HEK293 (cell line): Measurements from ENCODE around the gene CLTCL1.
"Not testable (repeated sequence)": the region's sequence is repeated elsewhere in the genome, so short reads cannot be mapped to it uniquely, and the experiment has no call there.

ENCODE experiments used
- CTCF ChIA-PET: fragments of 350-600 bp; formaldehyde crosslinking; extraction: SDS; loops from one replicate; lab custom pipeline; 2021; ENCODE audit warnings: antibody characterized with exemption; lab: Yijun Ruan, JAX
- POLR2A ChIA-PET: fragments of 300-600 bp; formaldehyde crosslinking; extraction: SDS; loops from one replicate; lab custom pipeline; 2020; ENCODE audit warnings: antibody characterized with exemption, inconsistent platforms; lab: Yijun Ruan, JAX
- H3K27ac ChIP-seq: fragments of 200-500 bp; sonication (Bioruptor generic); 2 replicates; pipeline ENCODE4 v1.5.1; 2014; ENCODE audit warnings: low read depth, low read length, control low read depth, inconsistent platforms; ENCODE audit errors: extremely low read depth
- H3K36me3 ChIP-seq, 2 experiments: fragments of 200-500 bp in 1 of 2; sonication (Bioruptor generic) in 1 of 2; 1 replicate in 1 of 2; 2 replicates in 1 of 2; pipeline ENCODE4 v1.5.1; 2014 to 2017; ENCODE audit warnings: inconsistent platforms in 2 of 2, low read length in 2 of 2; ENCODE audit not compliant: control insufficient read depth in 2 of 2, insufficient read depth in 1 of 2
- H3K4me1 ChIP-seq: fragments of 200-500 bp; sonication (Bioruptor generic); 2 replicates; pipeline ENCODE4 v1.5.1; 2014; ENCODE audit warnings: mild to moderate bottlenecking, low read length, inconsistent platforms; ENCODE audit not compliant: control insufficient read depth, insufficient read depth
- H3K4me3 ChIP-seq: 2 replicates; pipeline ENCODE4 v1.5.1; 2011; ENCODE audit warnings: low read depth, mild to moderate bottlenecking, control low read depth, low read length, moderate library complexity
- H3K9me3 ChIP-seq: fragments of 200-500 bp; sonication (Bioruptor generic); 2 replicates; pipeline ENCODE4 v1.5.1; 2014; ENCODE audit warnings: low read depth, low read length, inconsistent platforms; ENCODE audit not compliant: control insufficient read depth, insufficient read depth
- HOXD13 ChIP-seq: sonication (generic); formaldehyde crosslinking; IDR thresholded peaks from 2 replicates; pipeline ENCODE4 v1.8.0; 2022; ENCODE audit warnings: missing genetic modification reagents, borderline replicate concordance
- KLF8 ChIP-seq: fragments of 450-650 bp; formaldehyde crosslinking; IDR thresholded peaks from 2 replicates; pipeline ENCODE4 v1.5.1; 2016; ENCODE audit warnings: missing biosample characterization, missing genetic modification characterization
- SP3 ChIP-seq: fragments of 450-650 bp; formaldehyde crosslinking; IDR thresholded peaks from 2 replicates; pipeline ENCODE4 v1.5.1; 2016; ENCODE audit warnings: missing biosample characterization, missing genetic modification characterization
- ZBTB21 ChIP-seq: fragments of 450-650 bp; formaldehyde crosslinking; IDR thresholded peaks from 2 replicates; pipeline ENCODE4 v1.5.1; 2017; ENCODE audit warnings: missing biosample characterization, missing genetic modification characterization
- ZNF121 ChIP-seq: fragments of 450-650 bp; formaldehyde crosslinking; IDR thresholded peaks from 2 replicates; pipeline ENCODE4 v1.5.1; 2016; ENCODE audit warnings: missing biosample characterization, missing genetic modification characterization
- ZNF23 ChIP-seq: fragments of 450-650 bp; formaldehyde crosslinking; IDR thresholded peaks from 2 replicates; pipeline ENCODE4 v1.5.1; 2016; ENCODE audit warnings: missing biosample characterization, missing genetic modification characterization, borderline replicate concordance
- ZNF280D ChIP-seq: fragments of 450-650 bp; formaldehyde crosslinking; IDR thresholded peaks from 2 replicates; pipeline ENCODE4 v1.5.1; 2016; ENCODE audit warnings: missing biosample characterization, missing genetic modification characterization
- ZNF354C ChIP-seq: fragments of 450-650 bp; formaldehyde crosslinking; IDR thresholded peaks from 2 replicates; pipeline ENCODE4 v1.5.1; 2016; ENCODE audit warnings: missing biosample characterization, missing genetic modification characterization, low read depth, borderline replicate concordance
- ZNF670 ChIP-seq: fragments of 450-650 bp; formaldehyde crosslinking; IDR thresholded peaks from 2 replicates; pipeline ENCODE4 v1.5.1; 2016; ENCODE audit warnings: missing biosample characterization, missing genetic modification characterization, low read depth
- ZNF707 ChIP-seq: fragments of 450-650 bp; formaldehyde crosslinking; IDR thresholded peaks from 2 replicates; pipeline ENCODE4 v1.5.1; 2016; ENCODE audit warnings: missing biosample characterization, missing genetic modification characterization
- TF ChIP-seq, protein P1 (sequence below): fragments of 450-650 bp; formaldehyde crosslinking; IDR thresholded peaks from 2 replicates; pipeline ENCODE4 v1.5.1; 2016; ENCODE audit warnings: missing biosample characterization, missing genetic modification characterization

CLTCL1 gene

GRCh38 chr22:19164425-19164824 lies 127.1 kb downstream of the CLTCL1 start (continued):
- no peak for TF ChIP-seq SP3 (tag by site-specific recombination)
- TF ChIP-seq ZNF121 = no peak

DNA sequence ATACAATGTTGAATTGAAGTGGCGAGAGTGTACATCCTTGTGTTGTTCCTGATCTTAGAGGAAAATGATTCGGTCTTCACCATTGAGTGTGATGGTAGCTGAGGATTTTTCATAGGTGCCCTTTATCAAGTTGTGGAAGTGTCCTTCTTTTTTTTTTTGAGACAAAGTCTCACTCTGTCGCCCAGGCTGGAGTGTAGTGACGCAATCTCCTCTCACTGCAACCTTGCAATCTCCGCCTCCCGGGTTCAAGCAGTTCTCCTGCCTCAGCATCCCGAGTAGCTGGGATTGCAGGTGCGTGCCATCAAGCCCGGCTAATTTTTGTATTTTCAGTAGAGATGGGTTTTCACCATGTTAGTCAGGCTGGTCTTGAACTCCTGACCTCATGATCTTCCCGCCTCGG lies 132.9 kb downstream of the CLTCL1 start:
- H3K36me3 ChIP-seq, H3K27ac ChIP-seq, H3K4me3 ChIP-seq, H3K9me3 ChIP-seq, H3K4me1 ChIP-seq: not testable (repeated sequence)
- CTCF ChIA-PET = interaction anchor here (0.7 to 3.1 kb wide), 3 partner anchors 10 to 94 kb away, joined by 3 to 17 read pairs (median 4); partner anchors contain the start of gene ESS2
- POLR2A ChIA-PET = interaction anchor here (1.3 to 1.7 kb wide), 2 partner anchors 14 to 37 kb away, joined by 3 to 7 read pairs; partner anchors contain the start of genes DGCR2 and ESS2

DNA sequence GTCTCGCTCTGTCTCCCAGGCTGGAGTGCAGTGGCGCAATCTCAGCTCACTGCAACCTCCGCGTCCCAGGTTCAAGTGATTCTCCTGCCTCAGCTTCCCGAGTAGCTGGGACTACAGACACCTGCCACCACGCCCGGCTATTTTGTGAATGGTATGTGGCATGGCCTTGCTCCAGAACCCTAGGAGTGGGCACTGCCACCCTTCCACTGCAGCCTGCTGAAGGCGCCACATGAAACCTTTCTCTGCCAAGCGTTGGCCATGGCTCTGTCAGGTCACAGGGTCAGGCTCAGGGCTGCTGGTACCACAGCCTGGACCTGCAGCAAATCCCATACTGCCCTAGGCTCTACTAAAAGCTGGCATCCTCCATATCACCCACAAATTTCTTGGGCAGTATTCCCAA lies 135.4 kb downstream of the CLTCL1 start:
- POLR2A ChIA-PET, H3K9me3 ChIP-seq, H3K4me1 ChIP-seq, H3K4me3 ChIP-seq, H3K27ac ChIP-seq, H3K36me3 ChIP-seq: not testable (repeated sequence)
- CTCF ChIA-PET = interaction anchor here (0.6 to 3.6 kb wide), 2 partner anchors 11 to 142 kb away, joined by 3 to 27 read pairs; partner anchors contain the start of gene ESS2

- Histone ChIP-seq H3K9me3 (no peaks in the 10 kb centered on the region), H3K36me3 (no peaks in the 10 kb centered on the region), H3K4me1 (no peaks in the 10 kb centered on the region), H3K4me3 (no peak overlapping the region), H3K27ac (no peak overlapping the region)
- no peak for TF ChIP-seq ZNF670
- TF ChIP-seq ZNF121 = 0 out of 2 replicates have a peak, but pooled peaks have one; percentile 43
- no peak for TF ChIP-seq HOXD13
- no peak for TF ChIP-seq ZNF23 (tag by site-specific recombination)
- TF ChIP-seq ZNF707 = peak; percentile 83
- no peak for TF ChIP-seq ZBTB21 (tag by site-specific recombination)
- ChIA-PET POLR2A (interaction anchor here (0.6 to 2.2 kb wide), 4 partner anchors 9 to 1004 kb away, joined by 3 to 7 read pairs (median 4); partner anchors contain the start of genes ESS2 and SLC25A1), CTCF (interaction anchor here (3.6 kb wide), 1 partner anchor 8 kb away, joined by 27 read pairs; the partner anchor contains the start of gene ESS2)
Measured at GRCh38 chr22:19152942-19153883, 138.3 kb downstream of the CLTCL1 start.

GRCh38 chr22:19151329-19152191 lies 140.0 kb downstream of the CLTCL1 start:
- H3K4me3 ChIP-seq = no peak overlapping the region
- POLR2A ChIA-PET = interaction anchor here (0.8 to 1.3 kb wide), 2 partner anchors 21 to 22 kb away, joined by 3 to 4 read pairs; no protein-coding TSS in a partner anchor
- CTCF ChIA-PET = interaction anchor here (0.6 kb wide), 1 partner anchor 456 kb away, joined by 3 read pairs; no protein-coding TSS in a partner anchor
- TF ChIP-seq ZNF354C (tag by site-specific recombination) (no peak), ZNF280D (tag by site-specific recombination) (0 out of 2 replicates have a peak, but pooled peaks have one; percentile 70), KLF8 (tag by site-specific recombination) (0 out of 2 replicates have a peak, but pooled peaks have one; percentile 26)
- TF ChIP-seq, protein P1, sequence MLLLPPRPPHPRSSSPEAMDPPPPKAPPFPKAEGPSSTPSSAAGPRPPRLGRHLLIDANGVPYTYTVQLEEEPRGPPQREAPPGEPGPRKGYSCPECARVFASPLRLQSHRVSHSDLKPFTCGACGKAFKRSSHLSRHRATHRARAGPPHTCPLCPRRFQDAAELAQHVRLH (tag by site-specific recombination) = peak; percentile 84
- no peak overlapping the region for H3K27ac ChIP-seq
- H3K4me1 ChIP-seq = no peaks in the 10 kb centered on the region
- H3K9me3 ChIP-seq = no peaks in the 10 kb centered on the region
- H3K36me3 ChIP-seq = no peaks in the 10 kb centered on the region
